Kidney tubule cell (primary cell): ENCODE results near the gene MYO10.
A peak's percentile ranks its signal among the peaks of the same experiment; 100 is the strongest.

ENCODE experiments used
- DNase-seq: peaks from one replicate; pipeline ENCODE4 v3.0.0-alpha.2; 2018; ENCODE audit warnings: low spot score

The MYO10 gene

GRCh38 chr5:16617274-16617968, 318.7 kb downstream of the MYO10 start:
- no peak for DNase-seq

GRCh38 chr5:16616536-16617273, 319.4 kb downstream of the MYO10 start, which contains the start of gene RETREG1:
TSS of gene RETREG1 (minus strand) at chr5:16616997. CDS start at chr5:16616971, 26 bp downstream.
- DNase-seq: peak; percentile 64

- DNase-seq: peak; percentile 23
These were observed 320.1 kb downstream of the MYO10 start for GRCh38 chr5:16615741-16616535.

- DNase-seq: no peak
These were observed 324.1 kb downstream of the MYO10 start for GRCh38 chr5:16612007-16612406.
